ENCODE results near the gene CDC42BPB. TPM values are rescaled to one million over a fixed set of nuclear protein-coding genes. Genes with fewer than 3 reads are reported as not detected.

The CDC42BPB gene
- total RNA-seq, 1 donor from 2014 or later: 48.2 TPM

DNA sequence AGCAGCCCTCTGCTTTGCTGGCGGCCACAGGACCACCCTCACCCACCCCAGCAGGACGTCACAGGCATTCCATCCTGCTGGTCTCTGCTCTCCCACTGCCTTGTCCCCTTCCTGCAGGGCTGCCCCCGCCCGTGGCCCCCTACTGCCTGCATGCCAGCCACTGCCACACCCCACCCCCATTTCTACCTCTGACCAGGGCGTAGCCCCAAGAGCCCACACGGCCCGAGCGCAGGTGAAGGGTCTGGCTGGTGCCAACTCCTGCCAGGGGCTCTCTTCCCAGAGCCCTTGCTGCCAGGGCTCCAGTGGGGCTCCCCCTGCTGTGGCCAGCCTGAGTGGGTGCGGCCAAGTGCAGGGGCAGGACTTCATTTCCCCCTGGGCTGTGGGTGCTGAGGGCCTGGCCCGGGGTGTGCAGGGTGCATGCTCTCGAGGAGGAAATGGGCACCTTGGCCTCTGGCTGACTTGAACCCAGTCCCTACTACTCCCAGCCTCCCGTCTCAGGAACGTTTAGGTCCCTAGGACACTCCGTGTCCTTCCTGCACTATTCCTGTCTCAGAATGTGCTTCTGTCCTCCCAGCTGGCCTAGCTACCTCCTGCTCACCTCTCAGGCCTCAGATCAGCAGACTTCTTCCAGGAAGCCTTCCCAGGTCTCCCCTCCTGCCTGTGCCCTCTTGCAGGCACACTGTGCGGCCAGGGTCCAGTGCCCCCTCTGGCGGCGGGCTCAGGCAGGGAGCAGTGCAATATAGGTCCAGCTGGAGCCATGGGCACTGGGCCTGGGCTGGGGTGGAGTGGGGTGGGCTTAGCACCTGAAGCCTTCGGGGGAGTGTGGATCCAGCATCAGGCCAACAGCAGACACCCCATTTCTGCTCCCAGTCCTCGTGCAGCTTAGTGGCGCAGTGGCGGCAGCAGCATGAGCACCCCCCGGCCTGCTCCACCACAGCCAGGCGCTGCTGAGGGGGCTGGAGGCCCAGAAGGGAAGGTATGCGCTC lies 28.1 kb upstream of the CDC42BPB start:
- DNase-seq (ENCODE audit: low spot score): peak; percentile 42
- H3K9ac ChIP-seq: no peak overlapping the region

DNA sequence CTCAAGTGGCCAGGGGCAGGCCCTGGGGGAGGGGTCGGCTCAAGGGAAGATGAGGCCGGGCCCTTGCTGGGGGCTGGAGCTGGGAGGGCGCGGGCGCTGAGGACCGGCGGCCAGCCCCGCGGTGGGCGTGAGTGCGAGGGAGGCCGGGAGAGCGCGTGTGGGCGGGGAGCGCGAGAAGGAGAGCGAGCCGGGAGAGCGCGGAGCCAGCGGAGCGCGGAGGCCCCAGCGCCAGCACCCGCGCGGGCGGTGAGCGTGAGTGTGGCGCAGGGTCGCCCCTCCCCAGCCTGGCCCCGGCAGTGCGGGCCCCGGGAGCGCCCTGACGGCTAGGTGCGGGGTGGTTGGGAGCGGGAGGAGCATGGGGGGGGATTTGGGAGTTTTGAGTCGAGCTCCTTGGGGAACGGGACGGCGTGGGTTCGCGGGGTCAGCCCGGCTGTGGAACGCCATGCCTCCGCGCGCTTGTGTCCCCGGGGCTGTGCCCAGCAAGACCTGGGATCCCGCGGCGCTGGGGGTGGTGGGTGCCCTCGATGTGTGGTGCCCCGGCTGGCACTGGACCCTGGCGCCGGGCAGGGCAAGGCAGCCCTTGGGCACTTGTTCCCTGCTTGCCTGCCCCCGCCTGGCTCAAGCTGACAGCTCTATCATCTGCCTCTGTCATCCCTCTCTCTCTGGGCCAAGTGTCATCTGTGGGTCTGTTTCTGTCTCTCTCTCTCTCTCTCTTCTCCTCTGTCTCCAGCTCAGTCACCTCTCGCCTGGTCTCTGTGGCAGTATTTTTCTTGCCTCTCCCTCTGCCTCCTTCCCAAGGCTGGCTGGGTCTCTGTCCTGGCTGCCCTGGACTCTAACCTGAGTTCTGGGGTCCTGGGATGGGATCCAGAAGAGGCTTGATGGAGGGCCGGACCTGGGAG lies 26.9 kb upstream of the CDC42BPB start, which contains the start of gene LBHD2:
Gene LBHD2 (plus strand): TSS at position 190 of the 899 bp plus-strand sequence. CDS start 1,803 bp downstream, outside the sequence.
- no peak within 1 kb of the TSS for H3K27ac Mint-ChIP-seq
- no peak within 1 kb of the TSS for H3K9ac ChIP-seq
- H3K4me1 Mint-ChIP-seq: peaks cover 8% of the 10 kb centered on the region
- no peaks in the 10 kb centered on the region for H4K20me1 ChIP-seq (ENCODE audit: low read depth)
- peak; percentile 54 for DNase-seq (ENCODE audit: low spot score)
- H3K9me3 Mint-ChIP-seq: no peaks in the 10 kb centered on the region
- peaks cover 14% of the 10 kb centered on the region for H3K27me3 Mint-ChIP-seq (ENCODE audit: insufficient read depth, low read depth)
- no peaks in the 10 kb centered on the region for H3F3A ChIP-seq (ENCODE audit: low read depth)
- no peaks in the 10 kb centered on the region for H3K4me1 ChIP-seq
- H3K4me3 ChIP-seq: peak within 1 kb of the TSS; percentile 41
- H2AFZ ChIP-seq (replicated peaks): peak within 1 kb of the TSS; percentile 93
- H3K9me3 ChIP-seq (ENCODE audit: low read depth): no peaks in the 10 kb centered on the region
- H3K27me3 ChIP-seq: peaks cover 60% of the 10 kb centered on the region
- no peaks in the 10 kb centered on the region for H3K36me3 Mint-ChIP-seq
- no peaks in the 10 kb centered on the region for H3K36me3 ChIP-seq
- H3K4me3 Mint-ChIP-seq: no peak within 1 kb of the TSS
- H3K4me2 ChIP-seq: peak within 1 kb of the TSS; percentile 65
- H3K79me2 ChIP-seq (ENCODE audit: low read depth): no peaks in the 10 kb centered on the region
- TF ChIP-seq EZH2phosphoT487 (IDR thresholded peaks at IDR 0.05) (peak; percentile 50), EZH2 (IDR thresholded peaks at IDR 0.05) (peak; percentile 45)
- TF ChIP-seq, protein P1, sequence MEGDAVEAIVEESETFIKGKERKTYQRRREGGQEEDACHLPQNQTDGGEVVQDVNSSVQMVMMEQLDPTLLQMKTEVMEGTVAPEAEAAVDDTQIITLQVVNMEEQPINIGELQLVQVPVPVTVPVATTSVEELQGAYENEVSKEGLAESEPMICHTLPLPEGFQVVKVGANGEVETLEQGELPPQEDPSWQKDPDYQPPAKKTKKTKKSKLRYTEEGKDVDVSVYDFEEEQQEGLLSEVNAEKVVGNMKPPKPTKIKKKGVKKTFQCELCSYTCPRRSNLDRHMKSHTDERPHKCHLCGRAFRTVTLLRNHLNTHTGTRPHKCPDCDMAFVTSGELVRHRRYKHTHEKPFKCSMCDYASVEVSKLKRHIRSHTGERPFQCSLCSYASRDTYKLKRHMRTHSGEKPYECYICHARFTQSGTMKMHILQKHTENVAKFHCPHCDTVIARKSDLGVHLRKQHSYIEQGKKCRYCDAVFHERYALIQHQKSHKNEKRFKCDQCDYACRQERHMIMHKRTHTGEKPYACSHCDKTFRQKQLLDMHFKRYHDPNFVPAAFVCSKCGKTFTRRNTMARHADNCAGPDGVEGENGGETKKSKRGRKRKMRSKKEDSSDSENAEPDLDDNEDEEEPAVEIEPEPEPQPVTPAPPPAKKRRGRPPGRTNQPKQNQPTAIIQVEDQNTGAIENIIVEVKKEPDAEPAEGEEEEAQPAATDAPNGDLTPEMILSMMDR (IDR thresholded peaks at IDR 0.05): no peak
- no peak within 1 kb of the TSS for H3K27ac ChIP-seq

More for the DNA sequence above, 28.1 kb upstream of the CDC42BPB start:
- Histone ChIP-seq H3K9me3 (ENCODE audit: low read depth) (no peaks in the 10 kb centered on the region), H3K27me3 (peaks cover 60% of the 10 kb centered on the region), H3K79me2 (ENCODE audit: low read depth) (no peaks in the 10 kb centered on the region), H3K27ac (no peak overlapping the region), H3K4me3 (no peak overlapping the region), H3K36me3 (no peaks in the 10 kb centered on the region), H3K4me2 (no peak overlapping the region), H3K4me1 (no peaks in the 10 kb centered on the region), H2AFZ (replicated peaks) (no peak overlapping the region), H3F3A (ENCODE audit: low read depth) (no peaks in the 10 kb centered on the region), H4K20me1 (ENCODE audit: low read depth) (no peaks in the 10 kb centered on the region)
- peak overlapping the region; percentile 51 for H3K27ac Mint-ChIP-seq
- H3K36me3 Mint-ChIP-seq: no peaks in the 10 kb centered on the region
- no peaks in the 10 kb centered on the region for H3K9me3 Mint-ChIP-seq
- no peak for TF ChIP-seq EZH2phosphoT487 (IDR thresholded peaks at IDR 0.05)
- TF ChIP-seq, protein P1 (IDR thresholded peaks at IDR 0.05): peak; percentile 53
- TF ChIP-seq EZH2 (IDR thresholded peaks at IDR 0.05): no peak
- peaks cover 8% of the 10 kb centered on the region for H3K4me1 Mint-ChIP-seq
- peaks cover 14% of the 10 kb centered on the region for H3K27me3 Mint-ChIP-seq (ENCODE audit: insufficient read depth, low read depth)
- no peak overlapping the region for H3K4me3 Mint-ChIP-seq

DNA sequence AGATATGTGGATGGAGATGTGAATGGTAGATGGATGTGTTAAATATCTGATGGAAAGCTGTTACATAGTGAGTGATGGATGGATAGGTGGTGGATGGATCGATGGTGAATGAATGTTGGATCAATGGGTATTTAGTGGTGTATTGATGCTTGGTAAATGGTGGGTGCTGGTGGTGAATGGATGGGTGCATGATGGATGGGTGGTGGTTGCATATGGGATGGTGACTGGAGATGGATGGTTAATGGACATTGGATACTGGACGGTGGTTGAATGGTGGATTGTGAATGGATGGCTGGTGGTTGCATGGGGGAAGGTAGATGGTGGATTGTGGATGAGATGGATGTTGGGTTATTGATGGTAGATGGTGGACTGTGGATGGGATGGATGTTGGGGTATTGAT lies 24.6 kb upstream of the CDC42BPB start:
- no peaks in the 10 kb centered on the region for H3K36me3 Mint-ChIP-seq

More for the DNA sequence above, 24.6 kb upstream of the CDC42BPB start:
- Mint-ChIP-seq H3K9me3 (no peaks in the 10 kb centered on the region), H3K4me1 (peaks cover 6% of the 10 kb centered on the region), H3K4me3 (no peak overlapping the region), H3K27ac (no peak overlapping the region), H3K27me3 (ENCODE audit: insufficient read depth, low read depth) (peaks cover 14% of the 10 kb centered on the region)
- peaks cover 70% of the 10 kb centered on the region for H3K27me3 ChIP-seq
- TF ChIP-seq EZH2 (IDR thresholded peaks at IDR 0.05) (no peak), EZH2phosphoT487 (IDR thresholded peaks at IDR 0.05) (no peak)
- TF ChIP-seq, protein P1 (IDR thresholded peaks at IDR 0.05): no peak
- no peak overlapping the region for H3K9ac ChIP-seq
- DNase-seq (ENCODE audit: low spot score): no peak
- no peaks in the 10 kb centered on the region for H3K4me1 ChIP-seq
- H4K20me1 ChIP-seq (ENCODE audit: low read depth): no peaks in the 10 kb centered on the region
- H3K4me3 ChIP-seq: no peak overlapping the region
- no peak overlapping the region for H3K27ac ChIP-seq
- H3K9me3 ChIP-seq (ENCODE audit: low read depth): no peaks in the 10 kb centered on the region
- no peak overlapping the region for H2AFZ ChIP-seq (replicated peaks)
- H3F3A ChIP-seq (ENCODE audit: low read depth): no peaks in the 10 kb centered on the region
- H3K36me3 ChIP-seq: no peaks in the 10 kb centered on the region
- H3K79me2 ChIP-seq (ENCODE audit: low read depth): no peaks in the 10 kb centered on the region
- no peak overlapping the region for H3K4me2 ChIP-seq

Measured in neural progenitor cell (in vitro differentiated cells).